ENCODE data around the gene NR3C2.

DNA sequence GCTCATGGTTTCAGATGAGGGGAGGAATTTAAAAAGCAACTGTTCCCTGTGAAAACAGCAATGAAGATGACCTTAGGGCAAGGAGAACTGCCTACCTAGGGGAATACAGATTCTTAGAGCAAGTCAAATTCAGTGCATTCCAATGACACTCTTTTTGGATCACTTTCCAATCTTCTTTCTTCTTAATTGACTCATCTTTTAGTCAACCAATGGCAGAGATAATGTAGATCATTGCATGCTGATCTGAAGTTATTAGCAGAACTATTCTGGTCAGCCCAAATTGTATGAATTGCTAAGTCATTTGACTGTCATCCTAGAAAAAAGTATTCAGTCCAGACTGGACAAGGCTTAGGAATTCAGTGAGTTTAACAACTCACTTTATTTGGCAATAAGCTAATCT, 12.6 kb upstream of the NR3C2 start:
- no peak for TF ChIP-seq CTCF (IDR thresholded peaks at IDR 0.05)
- TF ChIP-seq POLR2AphosphoS5 (IDR thresholded peaks at IDR 0.05; ENCODE audit: low read depth, low read length): no peak
- TF ChIP-seq, protein P1, sequence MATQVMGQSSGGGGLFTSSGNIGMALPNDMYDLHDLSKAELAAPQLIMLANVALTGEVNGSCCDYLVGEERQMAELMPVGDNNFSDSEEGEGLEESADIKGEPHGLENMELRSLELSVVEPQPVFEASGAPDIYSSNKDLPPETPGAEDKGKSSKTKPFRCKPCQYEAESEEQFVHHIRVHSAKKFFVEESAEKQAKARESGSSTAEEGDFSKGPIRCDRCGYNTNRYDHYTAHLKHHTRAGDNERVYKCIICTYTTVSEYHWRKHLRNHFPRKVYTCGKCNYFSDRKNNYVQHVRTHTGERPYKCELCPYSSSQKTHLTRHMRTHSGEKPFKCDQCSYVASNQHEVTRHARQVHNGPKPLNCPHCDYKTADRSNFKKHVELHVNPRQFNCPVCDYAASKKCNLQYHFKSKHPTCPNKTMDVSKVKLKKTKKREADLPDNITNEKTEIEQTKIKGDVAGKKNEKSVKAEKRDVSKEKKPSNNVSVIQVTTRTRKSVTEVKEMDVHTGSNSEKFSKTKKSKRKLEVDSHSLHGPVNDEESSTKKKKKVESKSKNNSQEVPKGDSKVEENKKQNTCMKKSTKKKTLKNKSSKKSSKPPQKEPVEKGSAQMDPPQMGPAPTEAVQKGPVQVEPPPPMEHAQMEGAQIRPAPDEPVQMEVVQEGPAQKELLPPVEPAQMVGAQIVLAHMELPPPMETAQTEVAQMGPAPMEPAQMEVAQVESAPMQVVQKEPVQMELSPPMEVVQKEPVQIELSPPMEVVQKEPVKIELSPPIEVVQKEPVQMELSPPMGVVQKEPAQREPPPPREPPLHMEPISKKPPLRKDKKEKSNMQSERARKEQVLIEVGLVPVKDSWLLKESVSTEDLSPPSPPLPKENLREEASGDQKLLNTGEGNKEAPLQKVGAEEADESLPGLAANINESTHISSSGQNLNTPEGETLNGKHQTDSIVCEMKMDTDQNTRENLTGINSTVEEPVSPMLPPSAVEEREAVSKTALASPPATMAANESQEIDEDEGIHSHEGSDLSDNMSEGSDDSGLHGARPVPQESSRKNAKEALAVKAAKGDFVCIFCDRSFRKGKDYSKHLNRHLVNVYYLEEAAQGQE (IDR thresholded peaks at IDR 0.05; ENCODE audit: insufficient read depth in 1 of 2, low read depth in 2 of 2, low read length in 1 of 2): no peak
- TF ChIP-seq TCF7L2 (IDR thresholded peaks at IDR 0.05; ENCODE audit: low read depth, low read length): no peak
- TF ChIP-seq SIN3A (IDR thresholded peaks at IDR 0.05; ENCODE audit: borderline replicate concordance, insufficient read depth, low read depth, low read length): no peak

All from Panc1 (cell line).